PFSK-1 (cell line): ENCODE measurements around the gene SHLD1.

Source experiments
- FOXP2 ChIP-seq: optimal IDR thresholded peaks from 2 replicates; pipeline ENCODE3; 2011; ENCODE audit warnings: borderline replicate concordance, control low read depth, inconsistent platforms; ENCODE audit not compliant: insufficient read depth; ENCODE audit errors: extremely low read length, extremely low read depth
- POLR2AphosphoS5 ChIP-seq: IDR thresholded peaks from 2 replicates; pipeline ENCODE4 v1.6.1; 2012; ENCODE audit warnings: low read depth, mild to moderate bottlenecking, control low read depth, low read length, moderate library complexity
- REST ChIP-seq, 2 experiments: IDR thresholded peaks; 2 replicates each; pipeline versions ENCODE4 v1.6.1 to v1.8.0; 2011 to 2012; ENCODE audit warnings: low read depth in 2 of 2, low read length in 2 of 2, control low read depth in 1 of 2, inconsistent platforms in 1 of 2, mild to moderate bottlenecking in 1 of 2, moderate library complexity in 1 of 2; ENCODE audit not compliant: insufficient read depth in 1 of 2
- SIN3A ChIP-seq: IDR thresholded peaks from 2 replicates; pipeline ENCODE4 v1.6.1; 2012; ENCODE audit warnings: mild to moderate bottlenecking, low read length, moderate library complexity, borderline replicate concordance; ENCODE audit not compliant: insufficient read depth
- TAF1 ChIP-seq: IDR thresholded peaks from 2 replicates; pipeline ENCODE4 v1.6.1; 2012; ENCODE audit warnings: low read length, control low read depth, borderline replicate concordance; ENCODE audit not compliant: insufficient read depth

SHLD1 gene

DNA sequence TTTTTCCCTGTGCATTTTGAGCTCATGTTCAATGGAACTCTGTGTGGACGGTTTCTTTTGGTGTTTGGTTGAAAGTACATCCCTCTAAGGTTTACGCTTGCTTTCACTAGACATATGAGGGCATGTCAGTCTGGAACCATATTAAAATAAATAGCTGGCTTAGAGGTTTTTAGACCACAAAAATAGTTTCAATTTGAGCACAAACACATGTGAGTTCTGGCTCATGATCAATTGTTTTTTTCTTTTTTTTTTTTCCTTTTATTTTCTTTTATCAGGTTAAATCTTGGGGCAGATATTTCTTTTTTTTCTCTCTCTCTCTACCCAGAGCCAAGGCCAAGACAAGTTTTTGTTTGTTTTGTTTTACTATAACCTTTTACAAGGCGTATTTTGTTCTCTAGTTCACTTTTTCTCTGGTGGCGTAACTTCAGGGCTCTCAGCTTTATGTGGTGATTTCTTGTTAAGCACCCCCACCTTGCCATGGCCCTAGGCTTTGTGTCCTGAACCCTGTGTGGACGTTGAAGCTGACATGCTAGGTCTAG is 92.9 kb downstream of the SHLD1 start:
- no peak for TF ChIP-seq FOXP2
- TF ChIP-seq SIN3A, result no peak
- TF ChIP-seq POLR2AphosphoS5, result no peak
- TF ChIP-seq REST (IDR thresholded peaks at IDR 0.05; ENCODE audit: insufficient read depth in 1 of 2, low read depth in 2 of 2, low read length in 2 of 2), result no peak
- no peak for TF ChIP-seq TAF1

DNA sequence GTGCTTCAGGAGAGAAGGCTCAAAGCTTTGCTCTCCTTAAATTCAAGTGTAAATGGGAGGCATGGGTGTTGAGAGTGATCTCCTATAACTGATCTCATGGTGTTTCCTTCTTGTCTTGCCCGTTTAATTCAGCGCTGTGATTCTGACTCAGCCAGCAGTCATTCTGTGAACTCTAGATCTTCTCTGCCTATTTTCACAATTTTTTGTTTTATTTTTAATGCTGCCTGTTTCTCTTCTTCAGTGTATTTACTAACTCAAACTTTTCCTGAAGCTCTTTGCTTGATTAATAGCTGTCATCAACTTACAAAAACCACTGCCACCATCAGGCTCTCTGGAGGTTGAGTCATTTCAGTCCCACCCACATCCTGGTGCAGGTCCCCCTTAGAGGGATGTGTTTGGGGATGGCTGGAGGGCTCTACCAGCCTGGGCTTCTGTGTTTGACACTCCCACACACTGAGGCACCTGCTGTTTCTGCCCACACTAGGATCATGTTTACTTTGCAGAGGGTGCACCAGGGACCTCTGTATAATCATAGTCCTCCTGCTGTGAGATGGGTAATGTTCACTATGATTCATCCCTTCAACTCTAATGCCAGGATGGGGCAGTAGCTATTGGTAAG is 94.0 kb downstream of the SHLD1 start:
- TF ChIP-seq REST (IDR thresholded peaks at IDR 0.05; ENCODE audit: insufficient read depth in 1 of 2, low read depth in 2 of 2, low read length in 2 of 2) (no peak), SIN3A (no peak), FOXP2 (no peak), POLR2AphosphoS5 (no peak), TAF1 (no peak)

- no peak for TF ChIP-seq REST (IDR thresholded peaks at IDR 0.05; ENCODE audit: insufficient read depth in 1 of 2, low read depth in 2 of 2, low read length in 2 of 2)
- no peak for TF ChIP-seq FOXP2
- no peak for TF ChIP-seq POLR2AphosphoS5
- no peak for TF ChIP-seq TAF1
- TF ChIP-seq SIN3A, result no peak
These were observed 95.7 kb downstream of the SHLD1 start for GRCh38 chr20:5845681-5846615.

GRCh38 chr20:5848711-5849505 is 98.7 kb downstream of the SHLD1 start:
- TF ChIP-seq POLR2AphosphoS5 (no peak), REST (IDR thresholded peaks at IDR 0.05; ENCODE audit: insufficient read depth in 1 of 2, low read depth in 2 of 2, low read length in 2 of 2) (peak in 1 of 2 experiments; percentile 75; a peak in 1 of 4 replicates)
